Measurements from ENCODE around the gene ADCY5. TPM values are rescaled to one million over a fixed set of nuclear protein-coding genes. Genes with fewer than 3 reads are reported as not detected.

ADCY5 gene
- total RNA-seq, 1 donor from 2014 or later = 4.0 TPM

GRCh38 chr3:123302961-123303360 is 145.9 kb downstream of the ADCY5 start:
- Histone ChIP-seq H3K36me3 (no peaks in the 10 kb centered on the region), H3K27ac (no peak overlapping the region), H3K9me3 (no peaks in the 10 kb centered on the region), H3K27me3 (no peaks in the 10 kb centered on the region), H3K4me3 (no peak overlapping the region), H3K4me1 (no peaks in the 10 kb centered on the region)
- no peak for TF ChIP-seq CTCF (IDR thresholded peaks at IDR 0.05)
- ATAC-seq (no peak), DNase-seq (peak; percentile 47)
- intact Hi-C loops (cut with DNase I) = no loop called here

- DNase-seq (peak; percentile 56), ATAC-seq (no peak)
- H3K9me3 ChIP-seq = no peaks in the 10 kb centered on the region
- no peak for TF ChIP-seq CTCF (IDR thresholded peaks at IDR 0.05)
- H3K27me3 ChIP-seq = no peaks in the 10 kb centered on the region
- no peaks in the 10 kb centered on the region for H3K36me3 ChIP-seq
- H3K4me3 ChIP-seq = no peak overlapping the region
- no peaks in the 10 kb centered on the region for H3K4me1 ChIP-seq
- H3K27ac ChIP-seq = no peak overlapping the region
- intact Hi-C loops (cut with DNase I) = no loop called here
These were observed 147.3 kb downstream of the ADCY5 start for GRCh38 chr3:123301331-123302184.

- no peak for DNase-seq
- H3K27ac ChIP-seq = no peak overlapping the region
- H3K9me3 ChIP-seq = no peaks in the 10 kb centered on the region
- no peaks in the 10 kb centered on the region for H3K4me1 ChIP-seq
- no peaks in the 10 kb centered on the region for H3K27me3 ChIP-seq
- no peak overlapping the region for H3K4me3 ChIP-seq
- TF ChIP-seq CTCF (IDR thresholded peaks at IDR 0.05) = no peak
- intact Hi-C loops (cut with DNase I) = no loop called here
- H3K36me3 ChIP-seq = no peaks in the 10 kb centered on the region
- no peak for ATAC-seq
These were observed 148.3 kb downstream of the ADCY5 start for GRCh38 chr3:123300583-123300982.

GRCh38 chr3:123300056-123300455 is 148.8 kb downstream of the ADCY5 start:
- Histone ChIP-seq H3K4me1 (no peaks in the 10 kb centered on the region), H3K27ac (no peak overlapping the region), H3K36me3 (no peaks in the 10 kb centered on the region), H3K27me3 (no peaks in the 10 kb centered on the region), H3K4me3 (no peak overlapping the region), H3K9me3 (no peaks in the 10 kb centered on the region)
- peak; percentile 58 for DNase-seq
- no peak for ATAC-seq
- intact Hi-C loops (cut with DNase I) = no loop called here
- TF ChIP-seq CTCF (IDR thresholded peaks at IDR 0.05) = no peak

GRCh38 chr3:123299581-123299980 is 149.3 kb downstream of the ADCY5 start:
- DNase-seq = peak; percentile 43

More at GRCh38 chr3:123299581-123299980, 149.3 kb downstream of the ADCY5 start:
- no peak overlapping the region for H3K27ac ChIP-seq
- H3K9me3 ChIP-seq = no peaks in the 10 kb centered on the region
- ATAC-seq = no peak
- no peak overlapping the region for H3K4me3 ChIP-seq
- no peaks in the 10 kb centered on the region for H3K4me1 ChIP-seq
- intact Hi-C loops (cut with DNase I) = no loop called here
- H3K27me3 ChIP-seq = no peaks in the 10 kb centered on the region
- no peaks in the 10 kb centered on the region for H3K36me3 ChIP-seq
- no peak for TF ChIP-seq CTCF (IDR thresholded peaks at IDR 0.05)
